ENCODE data around the gene PAGE1.
"Not testable (repeated sequence)": the region's sequence is repeated elsewhere in the genome, so short reads cannot be mapped to it uniquely, and the experiment has no call there.

PAGE1 gene, protein sequence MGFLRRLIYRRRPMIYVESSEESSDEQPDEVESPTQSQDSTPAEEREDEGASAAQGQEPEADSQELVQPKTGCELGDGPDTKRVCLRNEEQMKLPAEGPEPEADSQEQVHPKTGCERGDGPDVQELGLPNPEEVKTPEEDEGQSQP

DNA sequence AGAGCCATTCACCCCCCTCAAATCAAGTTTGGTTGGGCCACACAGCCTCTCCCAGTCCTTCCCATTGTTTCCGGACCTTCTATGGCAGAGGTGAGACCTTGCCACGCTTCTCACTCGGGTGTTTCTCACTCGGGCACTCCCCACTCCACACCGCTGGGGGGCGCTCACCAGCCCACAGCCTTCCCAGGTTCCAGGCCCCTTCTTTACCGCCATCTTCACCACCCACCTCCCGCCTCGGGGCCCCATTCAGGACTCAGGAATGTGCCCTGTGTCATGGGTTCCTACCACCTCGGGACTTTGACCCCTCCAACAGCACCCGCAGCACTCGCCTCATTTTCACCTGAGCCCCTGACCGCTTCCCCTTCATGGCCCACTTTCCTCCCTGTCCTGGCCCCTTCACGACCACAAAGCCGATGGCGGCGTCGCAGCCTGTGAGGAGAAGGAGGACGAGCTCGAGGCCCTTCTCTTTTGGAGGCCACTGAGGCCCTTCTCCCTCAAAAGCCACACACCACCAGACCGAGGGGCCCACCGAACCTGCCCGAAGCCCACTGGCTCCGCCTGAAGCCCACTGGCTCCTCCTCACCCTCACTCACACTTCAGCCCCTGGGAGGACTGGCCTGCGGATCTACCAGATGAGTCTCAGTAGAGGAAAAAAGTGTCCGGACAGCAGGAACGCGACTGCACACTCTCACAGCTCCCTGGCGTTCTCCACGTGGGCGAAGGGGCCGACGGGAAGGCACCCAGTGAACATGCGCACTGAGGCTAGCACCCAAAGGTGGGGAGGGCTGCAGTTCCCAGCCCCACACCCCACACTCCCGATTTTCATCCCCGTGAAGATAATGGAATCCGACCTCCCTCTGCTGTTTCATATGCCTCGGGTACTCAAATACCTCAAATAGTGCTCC, at the start of gene PAGE1:
PAGE1 (minus strand) TSS at position 709 of the 905 bp plus-strand sequence. CDS start 1,214 bp downstream, outside the sequence.
- no peak for DNase-seq

DNA sequence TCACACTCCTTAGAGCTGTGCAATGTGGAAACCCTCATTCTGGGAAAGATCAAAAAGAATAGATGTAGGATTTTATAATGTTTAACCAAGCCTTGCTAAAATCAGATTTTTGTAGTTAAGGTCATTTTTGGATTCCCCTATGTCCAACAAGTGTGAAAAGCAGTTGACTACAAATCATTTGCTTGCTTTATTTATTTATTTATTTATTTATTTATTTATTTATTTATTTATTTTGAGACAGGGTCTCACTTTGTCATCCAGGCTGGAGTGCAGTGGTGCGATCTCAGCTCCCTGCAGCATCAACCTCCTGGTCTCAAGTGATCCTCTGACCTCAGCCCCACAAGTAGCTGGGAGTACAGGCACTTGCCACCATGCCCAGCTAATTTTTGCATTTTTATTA, 45.7 kb upstream of the PAGE1 start:
- not testable (repeated sequence) for DNase-seq

DNA sequence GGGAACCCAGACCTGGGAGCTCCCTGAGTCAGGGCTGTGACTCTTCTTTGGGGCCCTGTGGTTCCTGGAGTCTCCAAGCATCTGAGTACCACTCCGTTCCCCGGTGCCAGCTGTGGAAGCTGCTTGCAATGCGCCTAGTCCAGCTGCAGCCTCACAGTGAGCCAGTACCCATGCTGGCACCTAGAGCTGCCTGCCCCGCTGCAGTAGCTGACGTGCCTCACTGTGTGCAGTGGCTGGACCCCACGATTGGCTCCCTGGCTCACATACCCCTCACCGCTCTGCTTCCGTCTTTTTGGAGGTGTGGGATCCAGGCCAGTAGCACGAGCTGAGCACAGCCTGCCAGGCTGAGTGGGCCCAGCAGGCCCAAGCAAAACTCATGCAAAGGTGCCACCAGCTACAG, 32.1 kb upstream of the PAGE1 start:
- DNase-seq: no peak

DNA sequence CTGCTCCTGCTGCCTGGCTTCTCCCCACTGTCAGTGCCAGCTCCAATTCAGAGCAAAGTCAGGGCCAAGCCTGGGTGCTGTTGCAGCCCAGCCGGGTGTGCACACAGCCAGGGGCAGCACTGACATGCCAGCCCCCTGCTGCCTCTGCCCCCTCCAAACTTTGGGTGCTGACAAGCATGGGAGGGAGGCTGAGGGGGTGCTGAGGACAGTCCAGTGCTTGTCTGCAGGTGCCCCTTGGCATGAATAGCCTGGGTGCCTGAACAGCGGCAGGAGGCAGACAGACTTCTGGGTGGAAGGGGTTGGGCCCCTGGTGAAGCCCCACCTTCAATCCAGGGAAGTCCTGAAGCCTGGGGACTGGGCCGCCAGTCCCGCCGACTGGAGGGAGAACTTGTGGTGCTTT, 31.2 kb upstream of the PAGE1 start:
- no peak for DNase-seq

DNA sequence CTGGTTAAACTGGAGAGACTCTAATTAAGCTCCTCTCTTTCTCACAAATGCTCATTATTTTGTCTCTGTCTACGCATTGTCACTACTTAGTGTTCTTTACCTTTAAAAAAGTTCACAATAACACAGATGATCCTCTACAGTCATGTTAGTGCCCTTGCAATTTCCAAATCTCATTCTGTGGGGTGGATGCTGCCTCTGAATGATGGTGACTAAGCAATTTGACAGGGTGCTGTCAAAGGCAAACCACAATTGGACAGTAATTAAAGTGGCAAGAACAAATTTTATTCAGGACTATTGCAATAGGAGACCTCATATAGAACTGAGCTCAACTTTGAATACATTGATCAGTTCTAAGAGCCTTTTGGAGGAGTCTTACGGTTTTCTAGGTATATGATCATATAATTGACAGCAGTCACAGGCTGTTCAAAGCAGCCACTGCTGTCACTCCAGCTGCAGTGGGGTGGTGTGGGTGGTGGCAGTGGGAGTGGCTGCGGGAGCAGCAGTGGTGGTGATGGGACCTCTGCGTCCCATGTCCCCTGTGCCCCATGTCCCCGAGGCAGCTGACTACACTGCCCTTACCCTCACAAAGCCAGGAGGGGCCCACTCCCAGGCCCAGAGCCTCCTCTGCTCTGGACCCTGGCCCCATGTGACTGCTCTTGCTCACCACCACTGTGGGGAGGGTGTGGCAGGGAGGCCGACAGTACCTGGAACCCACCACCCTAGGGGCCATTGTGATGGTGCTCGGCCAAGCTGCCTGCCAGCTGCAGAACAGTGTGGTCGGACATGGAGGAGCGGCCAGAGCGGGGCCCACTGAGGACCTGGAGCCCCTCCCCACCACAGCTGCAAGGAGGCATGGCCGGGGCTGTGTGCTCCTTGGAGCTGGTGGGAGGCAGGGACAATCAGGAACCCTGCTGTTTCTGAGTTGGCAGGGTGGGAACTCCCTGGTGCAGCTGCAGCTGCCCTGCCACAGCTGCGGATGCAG, 30.4 kb upstream of the PAGE1 start:
- DNase-seq: no peak

DNA sequence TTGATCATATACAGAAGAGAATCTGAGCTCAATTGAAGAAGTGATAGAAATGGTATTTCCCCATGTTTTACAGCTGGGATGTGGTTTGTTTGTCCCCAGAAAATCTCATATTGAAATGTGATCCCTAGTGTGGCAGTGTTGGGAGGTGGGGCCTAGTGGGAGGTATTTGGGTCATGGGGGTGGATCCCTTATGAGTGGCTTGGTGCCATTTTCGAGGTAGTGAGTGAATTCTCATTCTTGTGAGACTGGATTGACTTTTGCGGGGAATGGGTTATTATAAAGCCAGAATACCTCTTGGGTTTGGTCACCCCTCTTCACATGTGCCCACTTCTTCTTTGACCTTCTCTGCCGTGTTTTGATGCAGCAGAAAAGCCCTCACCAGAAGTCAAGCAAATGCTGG, 29.6 kb upstream of the PAGE1 start:
- no peak for DNase-seq

DNA sequence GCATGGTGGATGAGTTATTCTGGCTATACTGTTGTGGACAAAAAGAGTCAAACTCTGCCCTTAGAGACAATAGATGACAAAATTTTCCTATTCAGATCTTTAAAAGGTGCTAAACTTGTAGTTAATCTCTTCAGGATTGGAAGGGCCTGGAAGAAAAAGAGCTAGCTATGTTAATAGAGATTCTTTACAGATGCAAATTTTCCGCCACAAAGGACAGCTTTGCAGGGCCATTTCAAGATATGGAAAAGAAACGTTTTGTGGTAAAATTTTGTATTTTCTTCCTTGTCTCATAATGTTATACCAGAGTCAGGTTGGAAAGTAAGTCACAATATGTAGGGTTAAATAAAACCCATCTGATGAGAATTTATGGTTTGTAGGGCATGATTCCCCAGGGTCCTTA, 24.3 kb upstream of the PAGE1 start:
- DNase-seq: not testable (repeated sequence)

DNA sequence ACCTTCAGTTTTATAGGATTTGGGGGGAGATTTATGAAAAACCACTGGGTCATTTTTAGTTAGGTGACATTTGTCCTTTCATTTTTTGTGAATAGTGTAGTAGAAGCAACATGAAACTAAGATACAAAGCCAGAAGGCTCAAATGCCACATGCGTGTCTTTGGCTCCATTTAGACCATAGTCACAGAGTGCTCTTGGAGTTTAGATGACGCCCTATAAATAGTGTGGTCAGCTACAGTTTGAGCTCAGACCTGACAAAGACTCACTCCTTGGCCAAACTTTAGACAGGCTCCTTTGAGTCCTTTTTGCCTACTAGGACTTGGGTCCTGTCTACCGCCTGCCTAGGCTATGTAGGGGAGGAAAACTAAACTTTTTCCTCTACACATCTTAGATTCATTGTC, 16.8 kb upstream of the PAGE1 start:
- DNase-seq: no peak

DNA sequence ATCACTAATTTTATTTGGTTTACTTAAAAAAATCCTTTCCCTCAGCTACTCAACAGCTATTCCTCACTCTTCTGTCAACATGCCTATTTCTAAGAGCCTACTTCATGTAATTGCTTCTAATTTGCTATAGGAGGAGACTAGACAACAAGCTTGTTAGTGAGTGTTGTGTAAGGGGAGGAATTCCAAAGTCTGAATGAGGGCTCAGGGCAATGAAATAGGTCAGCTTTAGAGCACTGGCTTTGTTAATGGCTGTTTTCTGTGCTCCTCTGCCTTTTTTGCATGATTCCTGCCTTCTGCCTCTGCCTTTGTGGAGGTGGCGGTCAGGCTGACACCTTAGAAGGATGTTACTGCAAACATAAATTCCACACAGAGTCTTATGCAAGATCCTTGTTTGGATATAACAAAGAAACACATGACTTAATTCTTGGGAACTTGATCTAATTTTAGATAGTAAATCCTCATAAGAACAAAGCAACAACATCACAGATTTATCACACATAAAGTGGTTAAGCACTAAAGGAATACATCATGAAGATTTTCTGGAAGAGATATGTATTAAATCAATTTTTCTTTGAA, 15.0 kb upstream of the PAGE1 start:
- DNase-seq: no peak

DNA sequence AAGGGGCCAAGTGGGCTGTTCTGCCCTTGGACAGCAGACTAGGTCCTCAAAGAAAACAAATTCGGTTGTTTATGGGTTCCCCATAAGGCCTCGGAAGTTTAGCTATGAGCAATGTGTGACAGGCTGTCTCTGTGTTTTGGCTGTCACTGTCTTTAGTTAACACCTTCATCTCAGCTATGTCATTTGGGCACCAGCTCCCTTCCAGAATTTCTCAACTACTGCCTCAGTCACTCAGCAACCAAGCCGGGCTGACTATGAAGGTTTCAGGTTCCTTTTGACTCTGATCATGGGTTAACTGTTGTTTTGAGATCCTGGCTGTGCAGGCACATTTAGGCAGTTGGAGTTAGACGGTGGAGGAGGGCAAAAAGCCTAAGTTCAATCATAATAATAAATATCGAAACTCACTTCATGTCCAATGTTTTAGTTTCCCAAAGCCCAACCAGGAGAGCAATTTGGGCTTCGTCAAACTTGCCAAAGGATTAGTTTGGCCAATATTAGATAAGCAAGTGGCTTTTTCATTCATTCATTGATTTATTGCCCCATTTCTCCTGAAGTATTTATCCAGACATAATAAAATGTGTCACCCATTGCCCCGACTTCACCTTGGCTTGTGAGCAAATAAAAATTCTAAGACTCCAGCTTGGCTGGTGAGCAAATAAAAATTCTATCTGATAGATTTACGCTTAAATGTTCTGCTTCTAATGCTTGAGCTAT, 9.1 kb upstream of the PAGE1 start:
- no peak for DNase-seq

DNA sequence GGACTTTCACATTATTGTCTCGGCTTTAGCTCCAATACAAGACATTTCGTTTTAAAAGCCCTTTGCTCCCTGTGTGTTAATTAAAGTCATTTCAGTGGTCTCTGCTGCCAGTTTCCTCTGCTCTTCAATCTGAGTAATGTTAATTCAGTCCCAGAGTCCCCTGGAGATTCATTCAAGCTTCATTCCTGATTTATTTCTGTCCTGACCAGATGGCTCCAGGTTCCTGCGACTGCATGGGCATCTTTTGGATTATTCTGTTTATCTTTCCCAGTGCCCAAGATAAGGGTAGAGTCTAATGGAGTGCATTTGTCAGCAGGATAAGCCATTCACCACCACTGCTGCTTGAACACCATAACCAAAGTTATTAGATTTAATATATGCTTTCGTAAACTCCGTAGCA, 6.1 kb upstream of the PAGE1 start:
- no peak for DNase-seq

DNA sequence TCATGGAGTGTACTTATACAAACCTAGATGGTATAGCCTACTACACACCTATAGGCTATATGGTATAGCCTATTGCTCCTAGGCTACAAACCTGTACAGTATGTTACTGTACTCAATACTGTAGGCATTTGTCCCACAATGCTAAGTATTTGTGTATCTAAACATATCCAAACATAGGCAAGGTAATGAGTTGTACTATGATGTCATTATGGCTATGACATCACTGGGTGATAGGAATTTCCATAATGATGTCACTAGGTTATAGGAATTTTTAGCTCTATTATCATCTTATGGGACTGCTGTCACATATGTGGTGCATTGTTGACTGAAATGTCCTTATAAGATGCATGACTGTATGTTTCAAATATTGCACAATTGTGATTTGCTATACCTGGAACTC, 5.5 kb upstream of the PAGE1 start:
- no peak for DNase-seq

DNA sequence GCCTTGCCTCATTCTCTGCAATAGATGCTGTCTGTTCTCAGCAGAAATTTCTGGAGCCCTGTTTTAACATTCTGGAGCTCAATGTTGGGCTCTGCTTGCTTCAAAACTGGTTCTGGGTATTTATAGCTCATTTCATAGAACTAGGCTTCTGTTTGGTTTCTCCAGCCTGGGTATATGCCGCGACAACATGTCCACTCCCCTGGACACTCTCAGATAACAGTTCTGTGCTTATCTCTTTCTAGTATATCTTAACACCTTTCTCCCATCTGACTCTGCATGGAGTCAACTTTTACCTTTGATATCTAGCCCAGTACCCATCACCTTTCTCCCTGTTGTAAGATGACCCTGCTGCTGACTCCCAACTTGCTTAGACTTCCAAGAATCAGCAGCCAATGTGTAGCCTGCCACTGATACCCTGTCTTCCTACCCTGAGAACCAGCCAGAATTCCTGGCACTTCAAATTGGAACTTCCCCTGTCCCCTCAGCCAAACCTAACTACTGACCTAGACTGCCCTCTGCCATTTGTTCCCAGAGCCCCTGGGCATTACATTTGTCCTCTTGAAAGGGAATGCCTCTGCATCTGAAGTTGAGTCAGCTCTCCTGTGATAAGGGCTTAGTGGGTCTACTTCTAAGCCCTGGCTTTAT, 20.6 kb downstream of the PAGE1 start:
- DNase-seq: no peak

DNA sequence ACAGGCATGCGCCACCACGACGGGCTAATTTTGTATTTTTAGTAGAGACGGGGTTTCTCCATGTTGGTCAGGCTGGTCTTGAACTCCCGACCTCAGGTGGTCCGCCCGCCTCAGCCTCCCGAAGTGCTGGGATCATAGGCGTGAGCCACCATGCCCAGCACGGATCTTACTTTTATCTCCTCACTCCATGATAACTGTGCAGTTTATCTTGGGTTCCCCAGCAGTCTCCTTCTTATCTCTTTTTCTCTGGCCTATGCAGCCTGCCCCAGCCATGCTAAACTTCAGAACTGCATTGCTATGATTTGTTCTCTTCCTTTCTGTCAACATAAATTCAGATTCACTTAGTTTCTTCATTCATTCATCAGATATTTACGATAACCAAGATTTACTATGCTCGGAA, 22.4 kb downstream of the PAGE1 start:
- DNase-seq: no peak

DNA sequence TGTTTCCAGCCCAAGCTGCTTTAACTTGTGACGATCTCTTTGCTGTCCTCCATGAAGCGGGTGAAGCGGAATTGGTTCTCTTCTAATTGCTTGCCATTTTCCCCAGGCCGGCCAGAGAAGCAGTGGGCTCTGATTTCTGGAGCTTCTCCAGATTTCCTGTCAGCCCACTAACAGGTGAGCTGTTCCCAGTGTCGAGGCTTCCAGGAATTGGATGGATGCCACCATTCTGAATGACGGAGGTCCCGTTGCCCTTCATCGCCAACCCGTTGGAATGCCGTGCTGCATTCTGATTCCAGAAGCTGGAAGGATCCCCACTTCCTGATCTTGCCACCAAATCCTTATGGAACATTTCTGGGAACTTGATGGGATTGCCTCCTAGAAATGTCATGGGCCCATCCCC, 31.0 kb downstream of the PAGE1 start:
- no peak for DNase-seq

DNA sequence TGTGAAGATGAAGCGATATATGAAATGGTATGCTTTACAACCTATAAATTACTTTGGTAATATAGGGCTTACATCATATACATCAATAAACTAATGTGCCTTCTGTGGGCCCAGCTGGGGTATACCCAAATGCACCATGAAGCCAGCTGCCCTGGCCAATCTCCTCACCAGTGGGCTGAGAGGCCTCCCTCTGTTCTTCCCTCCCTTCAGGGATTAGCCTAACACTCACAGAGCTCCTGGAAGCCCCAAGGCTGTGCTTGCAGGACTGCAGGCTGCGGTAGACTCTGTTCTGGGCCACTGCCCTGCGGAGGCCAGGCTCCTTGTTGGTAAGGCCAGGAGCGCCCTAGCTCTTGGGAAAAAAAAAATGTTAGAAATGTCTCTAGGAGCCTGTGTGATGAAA, 33.9 kb downstream of the PAGE1 start:
- DNase-seq: no peak

DNA sequence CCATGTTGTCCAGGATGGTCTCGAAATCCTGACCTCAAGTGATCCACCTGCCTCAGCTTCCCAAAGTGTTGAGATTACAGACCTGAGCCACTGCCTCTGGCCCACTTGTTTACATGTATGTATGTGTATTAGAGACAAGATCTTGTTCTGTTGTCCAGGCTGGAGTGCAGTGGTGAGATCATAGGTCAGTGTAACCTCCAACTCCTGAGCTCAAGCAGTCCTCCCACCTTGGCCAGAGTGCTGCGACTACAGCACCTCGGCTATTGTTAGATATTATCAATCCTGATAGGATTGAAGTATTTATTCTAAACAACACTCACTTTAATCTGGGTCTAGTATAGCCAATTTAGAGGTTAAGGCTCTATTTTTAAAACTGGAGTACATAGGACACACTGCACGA, 36.0 kb downstream of the PAGE1 start:
- no peak for DNase-seq

DNA sequence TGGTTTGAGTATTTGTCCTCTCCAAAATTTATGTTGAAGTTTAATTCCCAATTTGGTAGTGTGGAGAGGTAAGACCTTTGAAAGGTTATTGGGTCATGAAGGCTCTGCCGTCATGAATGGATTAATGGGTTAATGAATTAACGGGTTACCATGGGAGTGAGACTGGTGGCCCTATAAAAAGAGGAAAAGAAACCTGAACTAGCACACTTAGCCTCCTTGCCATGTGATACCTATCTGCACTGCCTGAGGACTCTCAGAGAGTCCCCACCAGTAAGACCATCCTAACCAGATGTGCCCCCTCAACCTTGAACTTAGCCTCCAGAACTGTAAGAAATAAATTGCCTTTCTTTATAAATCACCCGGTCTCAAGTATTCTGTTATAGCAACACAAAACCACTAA, 39.3 kb downstream of the PAGE1 start:
- DNase-seq: no peak

DNA sequence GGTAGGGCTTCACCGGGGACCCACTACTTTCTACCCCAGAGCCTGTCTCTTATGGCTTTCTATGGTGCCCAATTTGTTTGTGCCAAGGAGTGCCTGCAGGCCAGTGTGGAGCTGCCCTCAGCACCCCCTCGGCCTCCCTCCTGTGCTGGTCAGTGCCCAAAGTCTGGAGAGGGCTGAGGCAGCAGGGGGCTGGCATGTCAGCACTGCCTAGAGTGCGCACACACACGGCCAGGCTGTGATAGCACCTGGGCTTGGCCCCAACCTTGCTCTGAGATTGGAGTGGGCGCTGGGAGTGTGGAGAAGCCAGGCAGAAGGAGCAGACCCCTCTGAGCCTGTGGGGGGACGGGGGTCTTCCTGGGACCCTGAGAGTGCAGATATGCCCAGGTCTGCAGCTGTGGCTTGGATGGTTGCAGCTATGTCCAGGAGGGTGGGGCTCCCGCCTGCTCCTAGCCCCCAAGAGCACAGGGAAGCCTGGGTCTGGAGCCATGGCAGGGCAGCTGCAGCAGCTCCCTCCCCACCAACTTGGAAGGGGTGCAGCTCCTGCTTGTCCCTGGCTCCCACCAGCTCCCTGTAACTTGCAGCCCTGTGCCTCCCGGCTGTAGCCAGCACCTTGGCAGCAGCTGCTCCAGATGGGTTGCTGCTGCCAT, 50.7 kb downstream of the PAGE1 start:
- no peak for DNase-seq
